Muscle layer of colon (tissue), 2 donors: ENCODE data around the gene ZNF750.
A peak's percentile ranks its signal among the peaks of the same experiment; 100 is the strongest.

Experiments
- H3K27ac ChIP-seq: one replicate; pipeline ENCODE4 v1.7.0; 2013; ENCODE audit warnings: low read depth, mild to moderate bottlenecking, low read length, moderate library complexity
- H3K27me3 ChIP-seq, 2 donors: one replicate each; pipeline ENCODE4 v1.7.0; 2013; ENCODE audit warnings: low read length in 2 of 2, mild to moderate bottlenecking in 2 of 2; ENCODE audit not compliant: insufficient read depth in 2 of 2, control insufficient read depth in 1 of 2
- H3K36me3 ChIP-seq: one replicate; pipeline ENCODE4 v1.7.0; 2013; ENCODE audit warnings: mild to moderate bottlenecking, low read length; ENCODE audit not compliant: insufficient read depth
- H3K4me1 ChIP-seq: one replicate; pipeline ENCODE4 v1.7.0; 2013; ENCODE audit warnings: mild to moderate bottlenecking, low read length; ENCODE audit not compliant: insufficient read depth
- H3K4me3 ChIP-seq, 2 donors: one replicate each; pipeline ENCODE4 v1.7.0; 2013; ENCODE audit warnings: low read length in 2 of 2, low read depth in 1 of 2, mild to moderate bottlenecking in 1 of 2, moderate library complexity in 1 of 2
- H3K9ac ChIP-seq: one replicate; pipeline ENCODE4 v1.7.0; 2013; ENCODE audit warnings: low read length
- H3K9me3 ChIP-seq: one replicate; pipeline ENCODE4 v1.7.0; 2013; ENCODE audit warnings: mild to moderate bottlenecking, low read length
- donor health status: abdominal sarcoma.
- donor health status: Adenocarcinoma of cecum.

The ZNF750 gene

DNA sequence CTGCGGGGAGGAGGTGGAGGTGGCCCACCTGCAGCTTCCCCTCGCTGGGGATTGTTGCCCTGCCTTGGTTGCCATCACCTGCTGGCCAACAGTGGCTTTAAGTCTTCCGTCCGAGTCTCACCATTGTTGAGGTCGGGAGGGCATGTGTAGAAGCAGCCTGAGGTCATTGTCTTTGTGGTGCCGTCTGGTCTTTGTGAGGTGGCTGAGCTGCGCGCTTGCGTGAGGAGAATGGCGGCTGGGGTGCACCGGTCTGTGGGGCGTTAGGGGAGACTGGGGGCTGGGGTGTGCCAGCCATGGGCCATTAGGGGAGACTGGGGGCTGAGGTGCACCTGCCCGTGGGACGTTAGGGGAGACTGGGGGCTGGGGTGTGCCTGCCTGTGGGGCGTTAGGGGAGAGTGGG lies 36.2 kb downstream of the ZNF750 start:
- H3K27ac ChIP-seq, result no peak overlapping the region
- peaks cover 3% of the 10 kb centered on the region for H3K4me1 ChIP-seq
- H3K9me3 ChIP-seq, result no peaks in the 10 kb centered on the region
- peaks cover 14% of the 10 kb centered on the region for H3K36me3 ChIP-seq
- H3K27me3 ChIP-seq, result no peaks in the 10 kb centered on the region
- H3K9ac ChIP-seq, result no peak overlapping the region
- no peak overlapping the region for H3K4me3 ChIP-seq

DNA sequence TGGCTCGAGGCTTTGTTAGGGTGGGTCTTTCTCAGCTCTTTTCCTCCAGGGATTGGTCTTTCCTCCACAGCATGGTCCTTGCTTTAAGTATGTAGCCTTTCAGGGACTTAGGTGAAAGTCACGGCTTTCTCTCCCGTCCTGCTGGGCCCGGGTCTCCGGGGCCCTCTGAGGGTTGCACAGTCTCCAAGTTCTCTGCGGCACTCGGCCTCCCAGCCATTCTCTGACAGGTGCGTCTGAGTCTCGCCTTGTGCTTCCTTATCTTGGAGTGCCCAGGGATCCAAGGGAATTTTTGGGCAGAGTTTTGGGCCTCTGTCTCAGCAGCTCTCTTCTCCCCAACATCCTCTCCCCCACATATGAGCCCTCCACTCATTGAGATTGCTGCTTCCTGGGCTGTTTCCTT lies 36.6 kb downstream of the ZNF750 start:
- H3K9ac ChIP-seq, result no peak overlapping the region
- H3K27me3 ChIP-seq, result no peaks in the 10 kb centered on the region
- H3K9me3 ChIP-seq, result no peaks in the 10 kb centered on the region
- H3K4me3 ChIP-seq, result no peak overlapping the region
- peaks cover 14% of the 10 kb centered on the region for H3K36me3 ChIP-seq
- H3K27ac ChIP-seq, result no peak overlapping the region
- peaks cover 3% of the 10 kb centered on the region for H3K4me1 ChIP-seq

DNA sequence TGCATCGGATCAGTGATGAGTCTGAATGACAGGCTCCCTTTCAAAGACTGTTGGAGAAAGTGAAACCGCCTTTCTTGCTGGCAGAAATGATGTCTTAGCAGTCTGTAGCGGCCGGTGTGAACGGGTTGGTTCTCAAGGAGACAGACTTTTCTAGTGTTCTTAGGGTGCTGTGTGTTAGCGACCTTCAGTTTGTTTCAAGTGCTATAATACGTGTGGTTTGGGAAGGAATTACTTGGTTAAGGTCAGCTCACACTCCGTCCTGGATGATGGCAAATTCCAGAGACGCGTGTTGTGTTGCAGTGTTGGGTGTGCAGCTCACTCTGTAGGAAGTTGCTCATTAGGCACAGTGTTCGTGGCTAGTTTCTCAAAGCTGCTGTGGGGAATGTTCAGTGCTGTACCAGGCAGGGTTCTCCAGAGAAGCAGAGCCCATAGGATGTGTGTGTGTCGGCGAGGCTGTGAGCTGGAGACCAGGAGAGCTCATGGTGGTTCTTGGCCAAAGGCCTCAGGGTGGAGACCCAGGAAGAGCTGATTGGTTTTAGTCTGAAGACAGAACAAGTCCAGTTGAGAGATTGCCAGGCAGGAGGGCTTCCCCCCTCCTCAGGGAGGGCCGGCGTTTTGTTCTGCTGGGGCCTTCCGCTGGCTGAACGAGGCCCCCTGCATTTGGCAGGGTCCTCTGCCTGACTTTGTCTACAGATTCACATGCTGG lies 37.6 kb downstream of the ZNF750 start:
- Histone ChIP-seq H3K4me3 (no peak overlapping the region), H3K27me3 (no peaks in the 10 kb centered on the region), H3K27ac (no peak overlapping the region), H3K36me3 (peaks cover 11% of the 10 kb centered on the region), H3K9ac (no peak overlapping the region), H3K9me3 (no peaks in the 10 kb centered on the region), H3K4me1 (peaks cover 3% of the 10 kb centered on the region)

DNA sequence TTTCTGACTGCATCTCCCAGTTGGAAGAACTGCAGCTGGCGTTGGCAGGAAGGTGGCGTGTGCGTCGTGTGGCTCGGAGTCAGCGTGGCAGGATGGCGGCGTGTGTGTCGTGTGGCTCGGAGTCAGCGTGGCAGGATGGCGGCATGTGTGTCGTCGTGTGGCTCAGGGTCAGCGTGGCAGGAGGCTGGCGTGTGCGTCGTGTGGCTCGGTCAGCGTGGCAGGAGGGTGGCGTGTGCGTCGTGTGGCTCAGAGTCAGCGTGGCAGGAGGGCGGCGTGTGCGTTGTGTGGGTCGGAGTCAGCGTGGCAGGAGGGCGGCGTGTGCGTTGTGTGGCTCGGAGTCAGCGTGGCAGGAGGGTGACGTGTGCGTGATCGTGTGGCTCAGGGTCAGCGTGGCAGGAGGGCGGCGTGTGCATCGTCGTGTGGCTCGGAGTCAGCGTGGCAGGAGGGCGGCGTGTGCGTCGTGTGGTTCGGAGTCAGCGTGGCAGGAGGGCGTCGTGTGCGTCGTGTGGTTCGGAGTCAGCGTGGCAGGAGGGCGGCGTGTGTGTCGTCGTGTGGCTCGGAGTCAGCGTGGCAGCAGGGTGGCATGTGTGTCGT lies 38.3 kb downstream of the ZNF750 start:
- Histone ChIP-seq H3K27ac (no peak overlapping the region), H3K9me3 (no peaks in the 10 kb centered on the region), H3K27me3 (no peaks in the 10 kb centered on the region), H3K9ac (no peak overlapping the region), H3K4me1 (peaks cover 3% of the 10 kb centered on the region), H3K36me3 (peaks cover 11% of the 10 kb centered on the region), H3K4me3 (no peak overlapping the region)

DNA sequence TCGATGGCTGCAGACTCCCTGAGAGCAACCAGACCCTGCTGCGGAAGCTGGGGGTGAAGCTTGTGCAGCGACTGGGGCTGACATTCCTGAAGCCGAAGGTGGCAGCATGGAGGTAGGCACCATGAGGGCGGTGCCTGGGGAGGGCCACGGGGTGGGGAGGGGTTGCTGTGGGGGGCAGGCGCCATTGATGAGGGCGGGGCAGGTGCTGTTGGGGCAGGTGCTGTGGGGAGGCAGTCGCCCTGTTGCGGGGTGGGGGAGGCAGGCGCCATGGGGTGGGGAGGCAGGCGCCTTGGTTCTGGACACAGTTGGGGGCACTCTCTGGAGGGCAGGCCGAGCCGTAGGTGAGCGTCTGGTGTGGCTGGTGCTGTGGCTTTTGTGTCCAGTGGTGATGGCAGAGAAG lies 38.9 kb downstream of the ZNF750 start:
- no peak overlapping the region for H3K27ac ChIP-seq
- peaks cover 3% of the 10 kb centered on the region for H3K4me1 ChIP-seq
- H3K36me3 ChIP-seq, result peaks cover 7% of the 10 kb centered on the region
- no peak overlapping the region for H3K4me3 ChIP-seq
- no peak overlapping the region for H3K9ac ChIP-seq
- no peaks in the 10 kb centered on the region for H3K27me3 ChIP-seq
- no peaks in the 10 kb centered on the region for H3K9me3 ChIP-seq

DNA sequence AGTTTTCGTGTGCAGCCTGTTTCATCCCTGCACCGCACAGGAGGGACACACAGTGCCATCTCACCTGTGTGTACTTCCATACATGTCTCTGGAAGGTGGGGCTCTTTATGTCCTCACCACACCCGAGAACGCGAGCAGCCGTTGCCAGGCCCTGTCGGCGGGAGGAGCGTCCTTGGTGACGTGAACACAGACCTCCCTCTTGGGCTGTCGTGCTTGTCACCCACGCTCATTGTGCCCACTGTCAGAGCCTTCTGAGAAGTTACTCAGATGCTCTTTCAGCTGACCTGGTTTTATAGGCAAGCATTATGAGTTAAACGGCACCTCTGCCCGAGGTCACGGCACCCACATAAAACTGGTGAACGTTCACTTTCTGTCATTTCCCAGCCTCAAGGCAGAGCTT lies 40.2 kb downstream of the ZNF750 start:
- Histone ChIP-seq H3K27me3 (no peaks in the 10 kb centered on the region), H3K36me3 (peaks cover 5% of the 10 kb centered on the region), H3K4me3 (no peak overlapping the region), H3K9me3 (no peaks in the 10 kb centered on the region), H3K4me1 (peaks cover 14% of the 10 kb centered on the region), H3K27ac (no peak overlapping the region), H3K9ac (no peak overlapping the region)

DNA sequence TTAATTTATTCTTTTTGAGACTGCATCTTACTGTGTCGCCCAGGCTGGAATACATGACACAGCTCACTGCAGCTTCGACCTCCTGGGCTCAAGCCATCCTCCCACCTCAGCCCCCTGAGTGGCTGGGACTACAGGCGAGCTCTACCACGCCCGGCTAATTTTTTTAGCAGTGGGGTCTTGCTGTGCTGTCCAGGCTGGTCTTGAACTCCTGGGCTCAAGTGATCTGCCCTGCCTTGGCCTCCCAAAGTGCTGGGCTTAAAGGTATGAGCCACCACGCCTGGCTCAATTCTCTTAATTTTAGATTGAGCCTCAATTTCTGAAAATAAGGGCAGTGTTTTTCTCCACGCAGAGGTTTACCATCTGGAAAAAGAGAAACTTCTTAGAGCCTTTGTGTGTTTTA lies 41.1 kb downstream of the ZNF750 start:
- H3K27me3 ChIP-seq, result no peaks in the 10 kb centered on the region
- no peaks in the 10 kb centered on the region for H3K9me3 ChIP-seq
- no peak overlapping the region for H3K9ac ChIP-seq

DNA sequence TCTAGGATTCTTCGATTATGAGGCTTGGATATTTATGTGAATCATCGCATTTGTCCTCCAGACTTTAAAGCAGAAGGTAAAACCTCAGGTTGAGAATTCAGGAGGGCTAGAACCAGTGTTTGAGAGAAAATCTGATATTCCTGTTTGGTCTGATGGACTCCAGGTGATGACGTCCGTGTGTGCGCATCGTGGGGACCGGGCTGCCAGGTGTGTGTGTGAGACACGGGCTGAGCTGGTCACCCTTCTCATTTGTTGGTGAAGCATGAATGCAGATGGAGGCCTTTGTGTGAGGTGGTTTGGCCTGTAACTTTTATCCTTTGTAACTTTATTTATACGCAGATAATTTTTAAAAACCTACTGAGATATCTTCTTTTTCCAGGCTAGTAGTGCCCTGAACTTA lies 42.8 kb downstream of the ZNF750 start:
- H3K36me3 ChIP-seq, result peaks cover 5% of the 10 kb centered on the region
- no peaks in the 10 kb centered on the region for H3K9me3 ChIP-seq
- peaks cover 26% of the 10 kb centered on the region for H3K4me1 ChIP-seq
- no peaks in the 10 kb centered on the region for H3K27me3 ChIP-seq
- no peak overlapping the region for H3K4me3 ChIP-seq
- H3K9ac ChIP-seq, result no peak overlapping the region
- no peak overlapping the region for H3K27ac ChIP-seq

More for the DNA sequence above, 41.1 kb downstream of the ZNF750 start:
- Histone ChIP-seq H3K4me3 (no peak overlapping the region), H3K4me1 (peaks cover 20% of the 10 kb centered on the region), H3K27ac (no peak overlapping the region), H3K36me3 (peaks cover 5% of the 10 kb centered on the region)

DNA sequence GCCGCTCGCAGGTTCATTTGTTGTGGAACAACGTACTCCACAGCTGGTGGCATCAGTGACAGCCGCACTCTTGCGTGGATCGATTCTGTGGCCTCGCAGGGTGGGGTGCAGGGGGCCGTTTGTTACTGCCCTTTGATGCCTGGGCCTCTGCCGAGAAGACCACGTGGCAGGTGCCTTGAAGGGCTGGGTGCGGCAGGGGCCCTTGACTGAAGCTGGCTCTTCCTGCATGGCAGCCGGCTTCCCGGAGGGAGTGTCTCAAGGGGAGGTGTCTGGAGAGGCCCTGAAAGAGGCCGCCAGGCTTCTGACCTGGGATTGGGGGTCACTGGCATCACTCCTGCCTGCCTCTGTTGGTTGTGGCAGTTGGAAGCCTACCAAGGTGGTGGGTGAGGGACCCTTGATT lies 44.2 kb downstream of the ZNF750 start:
- H3K4me1 ChIP-seq, result peaks cover 26% of the 10 kb centered on the region
- no peak overlapping the region for H3K9ac ChIP-seq
- no peaks in the 10 kb centered on the region for H3K27me3 ChIP-seq
- H3K4me3 ChIP-seq, result no peak overlapping the region
- H3K9me3 ChIP-seq, result no peaks in the 10 kb centered on the region
- peak overlapping the region; percentile 30 for H3K27ac ChIP-seq
- H3K36me3 ChIP-seq, result peaks cover 5% of the 10 kb centered on the region

DNA sequence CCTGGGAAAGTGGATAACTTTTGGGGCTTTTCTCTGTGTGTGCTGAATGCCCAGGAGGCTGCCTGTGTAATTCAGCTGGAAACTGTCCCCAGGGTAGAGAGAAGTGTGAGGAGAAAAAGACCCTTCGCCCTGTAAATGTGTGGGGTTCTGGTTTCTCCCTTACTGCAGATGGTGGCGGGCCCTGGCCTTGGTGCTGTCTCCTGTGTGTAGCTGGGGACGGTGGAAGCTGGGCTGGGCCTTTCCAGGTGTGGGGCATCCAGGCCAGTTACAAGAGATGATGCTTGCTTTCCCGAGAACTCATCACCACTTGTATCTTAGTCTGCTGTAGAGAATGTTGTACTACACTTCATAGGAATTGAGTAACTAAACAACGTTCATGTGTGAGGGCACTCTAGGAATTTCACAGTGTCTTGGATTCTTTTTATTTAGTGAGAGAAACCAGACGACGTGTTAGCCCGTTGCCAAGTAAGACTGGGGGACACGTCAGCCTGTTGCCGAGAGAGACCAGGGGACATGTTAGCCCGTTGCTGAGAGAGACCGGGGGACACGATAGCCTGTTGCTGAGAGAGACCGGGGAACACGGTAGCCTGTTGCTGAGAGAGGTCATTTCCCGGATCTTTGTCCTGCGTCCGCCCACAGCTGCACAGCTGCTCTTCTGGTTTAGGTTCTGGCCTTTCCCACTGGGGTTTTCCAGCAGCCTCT lies 44.9 kb downstream of the ZNF750 start:
- Histone ChIP-seq H3K27ac (peak overlapping the region; percentile 56), H3K4me3 (no peak overlapping the region), H3K36me3 (peaks cover 5% of the 10 kb centered on the region), H3K27me3 (no peaks in the 10 kb centered on the region), H3K9me3 (no peaks in the 10 kb centered on the region), H3K4me1 (peaks cover 26% of the 10 kb centered on the region), H3K9ac (no peak overlapping the region)

DNA sequence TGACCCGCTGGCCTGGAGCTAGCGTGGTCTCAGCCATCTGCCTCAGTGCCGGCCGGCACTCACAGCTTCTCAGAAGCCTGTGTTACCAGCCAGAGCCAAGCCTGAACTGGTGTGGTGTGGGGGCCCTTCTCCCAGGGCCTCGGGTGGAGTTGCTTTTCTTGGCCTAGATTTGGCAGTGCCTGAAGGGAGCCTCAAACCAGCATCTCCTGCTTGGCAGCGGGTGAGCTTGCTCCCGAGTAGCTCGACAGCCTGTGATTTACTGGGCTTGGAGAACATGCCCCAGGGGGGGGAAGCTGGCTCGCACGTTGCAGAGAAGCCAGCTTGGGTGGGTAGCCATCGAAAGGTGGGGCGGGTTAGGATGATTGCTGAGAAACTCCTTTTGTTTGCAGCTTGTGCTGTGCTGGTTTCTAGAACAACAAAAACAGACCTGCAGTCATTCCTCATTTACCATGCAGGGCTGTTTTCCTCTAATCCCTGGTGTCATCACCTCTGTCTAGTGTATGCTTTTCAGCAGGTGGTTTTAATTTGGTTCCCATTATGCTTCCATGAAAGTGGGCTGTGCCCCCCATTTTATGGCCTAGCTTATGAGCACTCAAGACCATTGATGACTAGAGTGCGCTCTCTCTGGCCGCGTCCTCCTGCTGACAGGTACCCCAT lies 45.7 kb downstream of the ZNF750 start:
- Histone ChIP-seq H3K9me3 (no peaks in the 10 kb centered on the region), H3K9ac (no peak overlapping the region), H3K27me3 (no peaks in the 10 kb centered on the region), H3K4me3 (no peak overlapping the region), H3K4me1 (peaks cover 26% of the 10 kb centered on the region), H3K27ac (peak overlapping the region; percentile 56), H3K36me3 (no peaks in the 10 kb centered on the region)
